Measurements from ENCODE around the gene EBF4. TPM values are rescaled to one million over a fixed set of nuclear protein-coding genes. Genes with fewer than 3 reads are reported as not detected.
A peak's percentile ranks its signal among the peaks of the same experiment; 100 is the strongest.

Gene EBF4
- total and polyA plus RNA-seq, 12 donors = 2.0 to 8.0 (median 3.7) TPM

- Histone ChIP-seq H3K4me1 (no peaks in the 10 kb centered on the region), H3K9me3 (no peaks in the 10 kb centered on the region), H3K4me3 (no peak overlapping the region), H3K36me3 (no peaks in the 10 kb centered on the region), H3K27ac (no peak overlapping the region), H3K27me3 (peaks cover 0 to 9% (median 0%) of the 10 kb centered on the region in 7 donors)
- DNase-seq (no peak), ATAC-seq (no peak)
- TF ChIP-seq CTCF (IDR thresholded peaks at IDR 0.05) = no peak
- 76 to 81% methylated on average over 5 of the region's 5 CpGs for WGBS, 2 donors
- intact Hi-C loops (cut with DNase I) = loop anchor here in 1 of 10 donors (5.0 kb wide), 1 partner anchor 1716 kb away; no protein-coding TSS in a partner anchor
Observed at GRCh38 chr20:2701671-2702081, 9.1 kb downstream of the EBF4 start.

- no peaks in the 10 kb centered on the region for H3K4me1 ChIP-seq
- intact Hi-C loops (cut with DNase I) = loop anchor here in 1 of 10 donors (5.0 kb wide), 1 partner anchor 1713 kb away; no protein-coding TSS in a partner anchor
- no peak overlapping the region for H3K27ac ChIP-seq
- H3K27me3 ChIP-seq = peaks cover 0 to 4% (median 0%) of the 10 kb centered on the region in 7 donors
- no peak for TF ChIP-seq CTCF (IDR thresholded peaks at IDR 0.05)
- WGBS, 2 donors = 89 to 90% methylated on average over 8 of the region's 8 CpGs
- DNase-seq (no peak), ATAC-seq (no peak)
- H3K36me3 ChIP-seq = no peaks in the 10 kb centered on the region
- no peaks in the 10 kb centered on the region for H3K9me3 ChIP-seq
- H3K4me3 ChIP-seq = no peak overlapping the region
Observed at GRCh38 chr20:2703716-2704475, 11.3 kb downstream of the EBF4 start.

GRCh38 chr20:2705931-2706645 is 13.5 kb downstream of the EBF4 start:
- no peaks in the 10 kb centered on the region for H3K36me3 ChIP-seq
- ATAC-seq = peak in 1 of 8 donors; percentile 12
- H3K4me1 ChIP-seq = no peaks in the 10 kb centered on the region
- no peaks in the 10 kb centered on the region for H3K9me3 ChIP-seq
- intact Hi-C loops (cut with DNase I) = no loop called here
- H3K27ac ChIP-seq = no peak overlapping the region
- no peak for DNase-seq
- H3K27me3 ChIP-seq = peaks cover 0 to 8% (median 0%) of the 10 kb centered on the region in 7 donors
- 92 to 93% methylated on average over 14 of the region's 14 CpGs for WGBS, 2 donors
- no peak for TF ChIP-seq CTCF (IDR thresholded peaks at IDR 0.05)
- no peak overlapping the region for H3K4me3 ChIP-seq

GRCh38 chr20:2706688-2707352 is 14.2 kb downstream of the EBF4 start:
- Histone ChIP-seq H3K4me3 (no peak overlapping the region), H3K27me3 (peaks cover 0 to 8% (median 0%) of the 10 kb centered on the region in 7 donors), H3K4me1 (no peaks in the 10 kb centered on the region), H3K36me3 (no peaks in the 10 kb centered on the region), H3K27ac (no peak overlapping the region), H3K9me3 (no peaks in the 10 kb centered on the region)
- DNase-seq (no peak), ATAC-seq (no peak)
- intact Hi-C loops (cut with DNase I) = no loop called here
- WGBS, 2 donors = 79 to 81% methylated on average over 6 of the region's 6 CpGs
- no peak for TF ChIP-seq CTCF (IDR thresholded peaks at IDR 0.05)

Data from heart right ventricle (tissue), 16 donors.